Activated CD8-positive, alpha-beta T cell treated with anti-CD3 and anti-CD28 coated beads for 36 hours (primary cell): ENCODE results near the gene MGST2. TPM values are rescaled to one million over a fixed set of nuclear protein-coding genes. Genes with fewer than 3 reads are reported as not detected.

Experiments
- ATAC-seq: fragments of 200-7000 bp; cut with Tn5 transposase; one replicate; pipeline ENCODE4 v1.10.0; 2021; ENCODE audit warnings: mild to moderate bottlenecking, moderate library complexity
- CTCF ChIA-PET: fragments of 350-600 bp; sonication (Branson Sonifier 250); formaldehyde crosslinking; loops from one replicate; lab custom pipeline; 2021; ENCODE audit warnings: antibody characterized with exemption; lab: Charles Lee
- POLR2A ChIA-PET: fragments of 350-600 bp; sonication (Branson Sonifier 250); formaldehyde crosslinking; loops from one replicate; lab custom pipeline; 2021; ENCODE audit warnings: antibody characterized with exemption; lab: Charles Lee
- DNase-seq: peaks from one replicate; pipeline ENCODE4 v3.0.0-alpha.2; 2020
- H3K27ac Mint-ChIP-seq: one replicate; pipeline ENCODE4 v1.8.0; 2021; ENCODE audit warnings: mild to moderate bottlenecking, mixed read lengths
- H3K27me3 Mint-ChIP-seq: one replicate; pipeline ENCODE4 v1.8.0; 2021; ENCODE audit warnings: mixed read lengths
- H3K36me3 Mint-ChIP-seq: one replicate; pipeline ENCODE4 v1.8.0; 2021; ENCODE audit warnings: low read depth, mixed read lengths
- H3K4me1 Mint-ChIP-seq: one replicate; pipeline ENCODE4 v1.8.0; 2021; ENCODE audit warnings: low read depth, mixed read lengths
- H3K4me3 Mint-ChIP-seq: one replicate; pipeline ENCODE4 v1.8.0; 2021; ENCODE audit warnings: mild to moderate bottlenecking, moderate library complexity, mixed read lengths
- H3K9me3 Mint-ChIP-seq: one replicate; pipeline ENCODE4 v1.8.0; 2021; ENCODE audit warnings: mixed read lengths
- intact Hi-C: fragments of 100-400 bp; cut with micrococcal nuclease; formaldehyde crosslinking; loops from one replicate; pipeline ENCODE4 v1.10.0; 2022
- total RNA-seq, 2 experiments: library from RNA; stranded (reverse); gene quantifications; one replicate each; pipeline ENCODE4 v1.2.3, GENCODE V29; 2021
- TF ChIP-seq, protein P1 (sequence below): fragments of 200-600 bp; IDR thresholded peaks from one replicate; pipeline ENCODE4 v1.8.0; 2022; ENCODE audit warnings: antibody characterized with exemption, mild to moderate bottlenecking

Gene MGST2
- total RNA-seq, 2 experiments from 2014 or later = 11.7 to 12.4 TPM

DNA sequence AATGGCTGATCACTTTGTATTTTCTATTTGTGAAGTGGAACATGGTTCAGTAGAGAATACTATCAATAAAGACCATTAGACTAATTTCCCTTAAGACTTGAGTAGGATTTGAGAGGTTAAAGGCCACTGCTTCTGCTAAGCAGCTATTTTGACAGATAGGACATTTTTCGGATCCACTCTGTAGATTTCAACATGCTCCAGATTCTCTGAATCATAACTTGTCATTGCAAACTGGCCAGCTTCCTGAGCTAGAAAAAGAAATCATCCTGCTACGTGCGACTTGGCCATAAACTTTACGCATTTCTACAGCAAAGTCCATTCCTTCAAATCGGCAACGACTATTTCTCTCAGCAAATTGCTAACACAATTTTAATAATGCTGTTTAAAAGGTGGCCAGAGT lies 55.2 kb downstream of the MGST2 start:
- ATAC-seq (no peak), DNase-seq (no peak)
- Mint-ChIP-seq H3K4me1 (no peaks in the 10 kb centered on the region), H3K4me3 (no peak overlapping the region), H3K36me3 (no peaks in the 10 kb centered on the region), H3K9me3 (no peaks in the 10 kb centered on the region), H3K27ac (no peak overlapping the region), H3K27me3 (no peaks in the 10 kb centered on the region)
- TF ChIP-seq, protein P1, sequence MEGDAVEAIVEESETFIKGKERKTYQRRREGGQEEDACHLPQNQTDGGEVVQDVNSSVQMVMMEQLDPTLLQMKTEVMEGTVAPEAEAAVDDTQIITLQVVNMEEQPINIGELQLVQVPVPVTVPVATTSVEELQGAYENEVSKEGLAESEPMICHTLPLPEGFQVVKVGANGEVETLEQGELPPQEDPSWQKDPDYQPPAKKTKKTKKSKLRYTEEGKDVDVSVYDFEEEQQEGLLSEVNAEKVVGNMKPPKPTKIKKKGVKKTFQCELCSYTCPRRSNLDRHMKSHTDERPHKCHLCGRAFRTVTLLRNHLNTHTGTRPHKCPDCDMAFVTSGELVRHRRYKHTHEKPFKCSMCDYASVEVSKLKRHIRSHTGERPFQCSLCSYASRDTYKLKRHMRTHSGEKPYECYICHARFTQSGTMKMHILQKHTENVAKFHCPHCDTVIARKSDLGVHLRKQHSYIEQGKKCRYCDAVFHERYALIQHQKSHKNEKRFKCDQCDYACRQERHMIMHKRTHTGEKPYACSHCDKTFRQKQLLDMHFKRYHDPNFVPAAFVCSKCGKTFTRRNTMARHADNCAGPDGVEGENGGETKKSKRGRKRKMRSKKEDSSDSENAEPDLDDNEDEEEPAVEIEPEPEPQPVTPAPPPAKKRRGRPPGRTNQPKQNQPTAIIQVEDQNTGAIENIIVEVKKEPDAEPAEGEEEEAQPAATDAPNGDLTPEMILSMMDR = no peak
- ChIA-PET CTCF (no interaction called here), POLR2A (no interaction called here)
- intact Hi-C loops = no loop called here

DNA sequence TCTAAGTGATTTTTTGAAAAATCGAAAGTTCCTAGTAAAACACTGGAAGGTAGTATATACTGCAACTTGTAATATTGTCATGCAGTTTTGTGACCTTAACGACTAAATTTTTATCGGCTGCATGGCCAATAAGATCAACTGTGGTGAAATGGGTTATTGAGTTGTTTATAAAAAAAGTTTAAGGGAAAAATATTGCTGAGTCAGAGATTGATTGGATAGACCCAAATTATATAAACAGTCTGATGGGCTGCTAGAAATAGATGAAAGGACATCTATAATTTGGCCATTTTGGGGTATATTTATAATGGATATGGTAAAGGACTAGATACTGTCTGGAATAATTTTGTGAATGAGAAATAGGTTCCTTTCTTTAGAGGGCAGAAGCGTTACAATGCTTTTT lies 56.2 kb downstream of the MGST2 start:
- POLR2A ChIA-PET = no interaction called here
- TF ChIP-seq, protein P1 = no peak
- no peaks in the 10 kb centered on the region for H3K27me3 Mint-ChIP-seq
- no peak overlapping the region for H3K27ac Mint-ChIP-seq
- no peak for ATAC-seq
- CTCF ChIA-PET = no interaction called here
- no peak for DNase-seq
- no peaks in the 10 kb centered on the region for H3K4me1 Mint-ChIP-seq
- no peaks in the 10 kb centered on the region for H3K9me3 Mint-ChIP-seq
- no peaks in the 10 kb centered on the region for H3K36me3 Mint-ChIP-seq
- intact Hi-C loops = no loop called here
- H3K4me3 Mint-ChIP-seq = no peak overlapping the region

DNA sequence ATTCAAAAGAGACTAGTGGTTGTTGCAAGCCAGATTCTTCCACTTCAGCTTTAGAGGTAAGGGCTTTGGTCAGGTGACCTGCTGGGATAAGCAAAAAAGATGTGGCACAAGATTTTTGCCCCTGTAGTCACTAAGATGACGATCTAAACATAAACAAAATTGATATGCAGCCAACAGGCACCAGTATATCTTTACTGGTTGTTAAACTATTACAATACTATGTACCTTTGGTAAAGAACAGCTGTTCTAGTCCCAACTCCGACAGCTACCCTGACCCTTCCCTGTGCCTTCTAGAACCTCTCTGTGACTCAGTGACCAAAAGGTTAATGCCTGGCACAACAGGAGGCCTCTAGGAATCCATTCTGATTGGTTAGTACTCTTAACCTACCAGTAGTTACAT lies 59.6 kb downstream of the MGST2 start:
- Mint-ChIP-seq H3K4me3 (no peak overlapping the region), H3K36me3 (no peaks in the 10 kb centered on the region), H3K27ac (no peak overlapping the region), H3K9me3 (no peaks in the 10 kb centered on the region), H3K4me1 (no peaks in the 10 kb centered on the region), H3K27me3 (no peaks in the 10 kb centered on the region)
- TF ChIP-seq, protein P1 = no peak
- DNase-seq (no peak), ATAC-seq (no peak)
- POLR2A ChIA-PET = interaction anchor here (0.5 kb wide), 1 partner anchor 207 kb away, joined by 3 read pairs; no protein-coding TSS in a partner anchor
- intact Hi-C loops = no loop called here
- CTCF ChIA-PET = no interaction called here

DNA sequence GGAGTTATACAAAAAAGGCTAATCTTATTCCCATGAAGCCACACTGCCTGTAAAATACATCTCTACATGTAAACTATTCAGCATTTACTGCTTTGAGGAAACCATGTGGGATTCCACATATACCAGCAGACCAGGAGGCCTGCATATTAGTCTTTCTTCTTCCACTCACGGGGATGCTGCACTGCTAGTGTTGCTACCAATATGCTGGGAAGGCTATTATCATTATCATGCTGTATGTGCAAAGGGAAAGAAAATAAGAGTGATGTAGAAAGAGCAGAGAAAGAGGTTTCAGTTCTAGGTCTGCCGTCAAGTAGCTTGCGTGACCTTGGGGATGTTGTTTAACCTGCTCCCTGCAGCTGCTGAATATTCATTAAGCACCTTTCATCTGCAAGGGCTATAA lies 61.0 kb downstream of the MGST2 start:
- no peaks in the 10 kb centered on the region for H3K9me3 Mint-ChIP-seq
- H3K4me3 Mint-ChIP-seq = no peak overlapping the region
- CTCF ChIA-PET = no interaction called here
- H3K36me3 Mint-ChIP-seq = no peaks in the 10 kb centered on the region
- H3K27ac Mint-ChIP-seq = no peak overlapping the region
- DNase-seq = no peak
- intact Hi-C loops = no loop called here
- H3K27me3 Mint-ChIP-seq = no peaks in the 10 kb centered on the region
- POLR2A ChIA-PET = no interaction called here
- ATAC-seq = no peak
- H3K4me1 Mint-ChIP-seq = no peaks in the 10 kb centered on the region
- TF ChIP-seq, protein P1 = no peak

DNA sequence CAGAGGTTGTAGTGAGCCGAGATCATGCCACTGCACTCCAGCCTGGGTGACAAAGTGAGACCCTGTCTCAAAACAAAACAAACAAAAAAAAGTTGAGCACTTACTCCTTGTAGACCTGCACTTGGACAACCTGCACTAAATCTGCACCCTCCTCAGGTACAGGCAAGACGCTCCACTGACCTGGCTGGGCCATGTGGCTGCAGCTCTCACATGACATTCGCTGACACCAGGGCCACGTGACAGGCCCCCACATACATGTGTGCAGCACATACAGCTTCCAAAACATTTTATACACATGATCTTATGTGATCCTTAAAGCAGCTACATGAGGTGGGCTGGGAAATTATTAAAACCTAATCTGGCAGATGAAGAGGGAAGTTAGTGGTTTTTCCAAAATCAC lies 62.5 kb downstream of the MGST2 start:
- intact Hi-C loops = no loop called here
- Mint-ChIP-seq H3K9me3 (no peaks in the 10 kb centered on the region), H3K4me3 (no peak overlapping the region), H3K27ac (no peak overlapping the region), H3K27me3 (peaks cover 3% of the 10 kb centered on the region), H3K36me3 (no peaks in the 10 kb centered on the region), H3K4me1 (no peaks in the 10 kb centered on the region)
- DNase-seq (no peak), ATAC-seq (no peak)
- ChIA-PET POLR2A (no interaction called here), CTCF (interaction anchor here (1.3 kb wide), 1 partner anchor 12 kb away, joined by 3 read pairs; no protein-coding TSS in a partner anchor)
- TF ChIP-seq, protein P1 = no peak
